H1 (cell line): ENCODE measurements around the gene ANKRD30A. TPM values are rescaled to one million over a fixed set of nuclear protein-coding genes. Genes with fewer than 3 reads are reported as not detected.
A peak's percentile ranks its signal among the peaks of the same experiment; 100 is the strongest.

Experiments
- CTCF ChIA-PET: fragments of 300-600 bp; sonication (Branson Sonifier 250); formaldehyde crosslinking; loops from one replicate; lab custom pipeline; 2021; ENCODE audit not compliant: partially characterized antibody; lab: Charles Lee
- POLR2A ChIA-PET: fragments of 300-600 bp; sonication (Branson Sonifier 250); formaldehyde crosslinking; loops from one replicate; lab custom pipeline; 2021; ENCODE audit warnings: inconsistent platforms; ENCODE audit not compliant: partially characterized antibody; lab: Charles Lee
- DNase-seq, 2 experiments: peaks; one replicate each; pipeline versions ENCODE4 v3.0.0 to v3.0.0-alpha.2; 2010 to 2022; ENCODE audit warnings: low spot score in 2 of 2, low read depth in 1 of 2, mixed read lengths in 1 of 2
- FAIRE-seq: peaks from 2 replicates; lab custom pipeline; 2011; peaks lifted over from hg19 to GRCh38; lab: Jason Lieb, UNC
- H2AFZ ChIP-seq: 2 replicates; pipeline ENCODE4 v1.8.1; 2012; ENCODE audit warnings: low read length, inconsistent platforms
- H2AK5ac ChIP-seq: 2 replicates; pipeline ENCODE4 v1.6.1; 2013; ENCODE audit warnings: low read depth, low read length
- H2BK120ac ChIP-seq: replicated peaks from 2 replicates; pipeline ENCODE3; 2013; ENCODE audit warnings: low read depth, low read length, inconsistent platforms
- H2BK12ac ChIP-seq: 2 replicates; pipeline ENCODE4 v1.6.1; 2013; ENCODE audit warnings: low read depth, low read length
- H2BK15ac ChIP-seq: 2 replicates; pipeline ENCODE4 v1.6.1; 2013; ENCODE audit warnings: low read length
- H2BK20ac ChIP-seq: 2 replicates; pipeline ENCODE4 v1.6.1; 2013; ENCODE audit warnings: low read length
- H2BK5ac ChIP-seq: 2 replicates; pipeline ENCODE4 v1.6.1; 2013; ENCODE audit warnings: low read depth, low read length
- H3K14ac ChIP-seq: 2 replicates; pipeline ENCODE4 v1.6.1; 2013; ENCODE audit warnings: inconsistent platforms; ENCODE audit not compliant: insufficient read length
- H3K18ac ChIP-seq: 2 replicates; pipeline ENCODE4 v1.6.1; 2013; ENCODE audit warnings: low read length; ENCODE audit errors: extremely low read depth
- H3K23ac ChIP-seq: 2 replicates; pipeline ENCODE4 v1.6.1; 2013; ENCODE audit warnings: inconsistent platforms; ENCODE audit not compliant: insufficient read length
- H3K23me2 ChIP-seq: 2 replicates; pipeline ENCODE4 v1.6.1; 2013; ENCODE audit warnings: low read depth, low read length
- H3K27ac ChIP-seq: 2 replicates; pipeline ENCODE4 v1.6.1; 2011; ENCODE audit warnings: low read depth, low read length, inconsistent platforms
- H3K27me3 ChIP-seq, 4 experiments: replicated peaks in 1 of 4; 1 replicate in 1 of 4; 2 replicates in 3 of 4; pipeline versions ENCODE4 v1.6.1 to v1.8.1; 2011 to 2013; ENCODE audit warnings: low read length in 3 of 4, mild to moderate bottlenecking in 3 of 4, inconsistent platforms in 2 of 4, mixed read lengths in 2 of 4, moderate library complexity in 1 of 4; ENCODE audit not compliant: control insufficient read depth in 3 of 4, insufficient read depth in 3 of 4; ENCODE audit errors: extremely low read depth in 1 of 4
- H3K36me3 ChIP-seq, 4 experiments: 2 replicates each; pipeline versions ENCODE4 v1.6.1 to v1.8.1; 2011 to 2013; ENCODE audit warnings: mild to moderate bottlenecking in 4 of 4, low read length in 3 of 4, moderate library complexity in 2 of 4, control low read depth in 1 of 4, inconsistent platforms in 1 of 4; ENCODE audit not compliant: insufficient read depth in 4 of 4, control insufficient read depth in 2 of 4
- H3K4ac ChIP-seq: replicated peaks from 2 replicates; pipeline ENCODE3; 2013; ENCODE audit warnings: low read length, low read depth, mixed read lengths, inconsistent platforms; ENCODE audit not compliant: insufficient read length
- H3K4me1 ChIP-seq, 4 experiments: replicated peaks in 1 of 4; 1 replicate in 1 of 4; 2 replicates in 3 of 4; pipeline versions ENCODE4 v1.6.1 to v1.8.1; 2011 to 2013; ENCODE audit warnings: low read length in 3 of 4, inconsistent platforms in 2 of 4, mixed read lengths in 1 of 4; ENCODE audit not compliant: insufficient read depth in 4 of 4, control insufficient read depth in 3 of 4
- H3K4me2 ChIP-seq, 2 experiments: 2 replicates each; pipeline versions ENCODE4 v1.6.1 to v1.8.1; 2011 to 2013; ENCODE audit warnings: low read depth in 2 of 2, low read length in 2 of 2, control low read depth in 1 of 2, inconsistent platforms in 1 of 2, mild to moderate bottlenecking in 1 of 2; ENCODE audit not compliant: insufficient read depth in 1 of 2
- H3K4me3 ChIP-seq, 4 experiments: fragments of 200-600, 300-600 bp in 1 of 4; sonication (generic), shearing (Covaris generic), sonication (Bioruptor Twin) in 1 of 4; 2 replicates each; pipeline versions ENCODE4 v1.5.1 to v1.8.1; 2011 to 2016; ENCODE audit warnings: low read length in 4 of 4, low read depth in 3 of 4, control low read depth in 2 of 4, inconsistent platforms in 2 of 4, mild to moderate bottlenecking in 2 of 4, mixed read lengths in 1 of 4, moderate library complexity in 1 of 4; ENCODE audit not compliant: insufficient read depth in 2 of 4; ENCODE audit errors: extremely low read depth in 1 of 4
- H3K56ac ChIP-seq: replicated peaks from 2 replicates; pipeline ENCODE3; 2013; ENCODE audit warnings: low read depth, mild to moderate bottlenecking, mixed read lengths, low read length, inconsistent platforms; ENCODE audit not compliant: insufficient read length
- H3K79me1 ChIP-seq: 2 replicates; pipeline ENCODE4 v1.6.1; 2013; ENCODE audit warnings: low read depth, low read length, control low read depth
- H3K79me2 ChIP-seq, 2 experiments: 2 replicates each; pipeline versions ENCODE4 v1.6.1 to v1.8.1; 2012 to 2013; ENCODE audit warnings: low read length in 2 of 2, mild to moderate bottlenecking in 2 of 2, inconsistent platforms in 1 of 2; ENCODE audit not compliant: insufficient read depth in 2 of 2, control insufficient read depth in 1 of 2
- H3K9ac ChIP-seq, 4 experiments: replicated peaks in 1 of 4; 1 replicate in 1 of 4; 2 replicates in 3 of 4; pipeline versions ENCODE4 v1.6.1 to v1.8.1; 2011 to 2013; ENCODE audit warnings: low read depth in 3 of 4, low read length in 3 of 4, control low read depth in 2 of 4, mild to moderate bottlenecking in 2 of 4, moderate library complexity in 2 of 4, inconsistent platforms in 1 of 4; ENCODE audit errors: extremely low read depth in 1 of 4
- H3K9me3 ChIP-seq, 2 experiments: 2 replicates each; pipeline versions ENCODE4 v1.6.1 to v1.8.1; 2012 to 2013; ENCODE audit warnings: mild to moderate bottlenecking in 2 of 2, moderate library complexity in 2 of 2, control low read depth in 1 of 2, inconsistent platforms in 1 of 2, low read depth in 1 of 2, low read length in 1 of 2, mixed read lengths in 1 of 2; ENCODE audit not compliant: insufficient read depth in 2 of 2
- H4K20me1 ChIP-seq, 2 experiments: replicated peaks in 1 of 2; 2 replicates each; pipeline versions ENCODE3 to v1.8.1; 2011 to 2013; ENCODE audit warnings: inconsistent platforms in 2 of 2, low read length in 2 of 2, mild to moderate bottlenecking in 1 of 2; ENCODE audit not compliant: insufficient read depth in 2 of 2, control insufficient read depth in 1 of 2
- H4K5ac ChIP-seq: 2 replicates; pipeline ENCODE4 v1.6.1; 2013; ENCODE audit warnings: low read length, low read depth, mixed read lengths, inconsistent platforms; ENCODE audit not compliant: insufficient read length
- H4K8ac ChIP-seq: 2 replicates; pipeline ENCODE4 v1.8.0; 2013; ENCODE audit warnings: mild to moderate bottlenecking, moderate library complexity, low read length, inconsistent platforms; ENCODE audit not compliant: insufficient read depth; ENCODE audit errors: extremely low read depth
- H4K91ac ChIP-seq: replicated peaks from 2 replicates; pipeline ENCODE3; 2013; ENCODE audit warnings: low read length, mixed read lengths, inconsistent platforms; ENCODE audit not compliant: insufficient read length
- ATF3 ChIP-seq: IDR thresholded peaks from 2 replicates; pipeline ENCODE4 v1.6.1; 2011; ENCODE audit warnings: low read depth, mild to moderate bottlenecking, low read length; ENCODE audit not compliant: insufficient read depth
- GABPA ChIP-seq: IDR thresholded peaks from 2 replicates; pipeline ENCODE4 v1.6.1; 2011; ENCODE audit warnings: mild to moderate bottlenecking, low read length, moderate library complexity, borderline replicate concordance; ENCODE audit not compliant: insufficient read depth
- JUN ChIP-seq: IDR thresholded peaks from 2 replicates; pipeline ENCODE4 v1.6.1; 2011; ENCODE audit warnings: low read depth, mild to moderate bottlenecking, improper control_type of control experiment, low read length
- MAX ChIP-seq: IDR thresholded peaks from 2 replicates; pipeline ENCODE4 v1.6.1; 2012; ENCODE audit warnings: inconsistent platforms
- NANOG ChIP-seq: IDR thresholded peaks from 2 replicates; pipeline ENCODE4 v1.6.1; 2011; ENCODE audit warnings: low read length, low read depth, mild to moderate bottlenecking, inconsistent platforms; ENCODE audit not compliant: insufficient read depth, poor library complexity, severe bottlenecking
- POU5F1 ChIP-seq: IDR thresholded peaks from 2 replicates; pipeline ENCODE4 v1.6.1; 2011; ENCODE audit warnings: low read depth, mild to moderate bottlenecking, low read length, moderate library complexity
- RNF2 ChIP-seq: fragments of 200-900, 300-1000 bp; sonication (generic); IDR thresholded peaks from 2 replicates; pipeline ENCODE4 v1.7.1; 2016; ENCODE audit warnings: borderline replicate concordance, low read depth, mild to moderate bottlenecking, antibody characterized with exemption, low read length; ENCODE audit not compliant: poor library complexity, severe bottlenecking; ENCODE audit errors: missing control alignments
- SRF ChIP-seq: IDR thresholded peaks from 2 replicates; pipeline ENCODE4 v1.6.1; 2011; ENCODE audit warnings: mild to moderate bottlenecking, low read depth, low read length, moderate library complexity
- TAF1 ChIP-seq: IDR thresholded peaks from 2 replicates; pipeline ENCODE4 v1.6.1; 2011; ENCODE audit warnings: mild to moderate bottlenecking, low read depth, low read length
- YY1 ChIP-seq: IDR thresholded peaks from 2 replicates; pipeline ENCODE4 v1.6.1; 2011; ENCODE audit warnings: low read depth, mild to moderate bottlenecking, low read length
- WGBS, 2 experiments: shearing (Covaris generic) in 1 of 2; methylation state at CpG; one replicate each; pipeline versions ENCODE4 v1.1.6 to v1.1.7; 2013 to 2015; ENCODE audit warnings: low lambda C conversion rate in 2 of 2, mixed read lengths in 2 of 2, inconsistent platforms in 1 of 2, low coverage in 1 of 2, missing lambda C conversion rate in 1 of 2; ENCODE audit not compliant: insufficient replicate concordance in 2 of 2, insufficient coverage in 1 of 2, insufficient read length in 1 of 2; ENCODE audit errors: extremely low coverage in 1 of 2, missing lambda C conversion rate in 1 of 2; 5-methylcytosine and 5-hydroxymethylcytosine counted together
- polyA plus RNA-seq, 7 experiments: library from polyadenylated mRNA; depleted of rRNA in 3 of 7; stranded (reverse) in 5 of 7; unstranded in 2 of 7; fragments of >200 nt in 5 of 7; fragments of 200-250 nt in 2 of 7; gene quantifications; 1 replicate in 5 of 7; 2 replicates in 1 of 7; 4 replicates in 1 of 7; pipeline versions ENCODE4 v1.2.1 to v1.2.3, GENCODE V29; 2011 to 2013; ENCODE audit warnings: missing spikeins in 2 of 7, mixed read lengths in 2 of 7
- total RNA-seq: library from RNA; stranded (reverse); fragmentation: NEBNext Ultra II Directional; extraction: Animal tissue kit (Norgen Biotek cat#: 25700); gene quantifications from 2 replicates; pipeline ENCODE4 v1.2.1, GENCODE V29; 2021

Gene ANKRD30A
- total and polyA plus RNA-seq, 2 of the 8 experiments (the other 6 are each of a cell fraction or from before 2014, with no cell fraction given), result not detected

GRCh38 chr10:37263304-37263703, 137.9 kb downstream of the ANKRD30A start:
- Histone ChIP-seq H2BK12ac (no peak overlapping the region), H3K9me3 (peaks cover 54 to 61% of the 10 kb centered on the region in 2 experiments), H4K91ac (no peak overlapping the region), H4K5ac (no peak overlapping the region), H2BK5ac (no peak overlapping the region), H3K27ac (no peak overlapping the region), H3K14ac (no peak overlapping the region), H2BK120ac (no peak overlapping the region), H3K79me2 (no peaks in the 10 kb centered on the region), H4K8ac (no peak overlapping the region), H3K18ac (no peak overlapping the region), H2BK15ac (no peak overlapping the region), H4K20me1 (no peaks in the 10 kb centered on the region), H3K23ac (no peak overlapping the region), H3K4me3 (no peak overlapping the region), H3K36me3 (no peaks in the 10 kb centered on the region), H2AFZ (no peak overlapping the region), H3K56ac (no peak overlapping the region), H3K4me2 (no peak overlapping the region), H3K23me2 (no peaks in the 10 kb centered on the region), H3K9ac (no peak overlapping the region), H2BK20ac (no peak overlapping the region), H3K27me3 (no peaks in the 10 kb centered on the region), H3K4me1 (no peaks in the 10 kb centered on the region), H3K79me1 (no peaks in the 10 kb centered on the region), H2AK5ac (no peak overlapping the region), H3K4ac (no peak overlapping the region)
- CTCF ChIA-PET, result no interaction called here
- TF ChIP-seq JUN (no peak), GABPA (no peak), POU5F1 (no peak), ATF3 (no peak), YY1 (no peak), RNF2 (no peak), NANOG (no peak), MAX (no peak), TAF1 (no peak), SRF (no peak)
- POLR2A ChIA-PET, result no interaction called here
- WGBS, 2 experiments, result 85% methylated on average over 5 of the region's 5 CpGs; no CpG with 5 or more reads in 1 of the 2 experiments
- FAIRE-seq (no peak), DNase-seq (peak in 1 of 2 experiments; percentile 34)
